ENCODE measurements around the gene TEX13D.

- TF ChIP-seq, protein P1, sequence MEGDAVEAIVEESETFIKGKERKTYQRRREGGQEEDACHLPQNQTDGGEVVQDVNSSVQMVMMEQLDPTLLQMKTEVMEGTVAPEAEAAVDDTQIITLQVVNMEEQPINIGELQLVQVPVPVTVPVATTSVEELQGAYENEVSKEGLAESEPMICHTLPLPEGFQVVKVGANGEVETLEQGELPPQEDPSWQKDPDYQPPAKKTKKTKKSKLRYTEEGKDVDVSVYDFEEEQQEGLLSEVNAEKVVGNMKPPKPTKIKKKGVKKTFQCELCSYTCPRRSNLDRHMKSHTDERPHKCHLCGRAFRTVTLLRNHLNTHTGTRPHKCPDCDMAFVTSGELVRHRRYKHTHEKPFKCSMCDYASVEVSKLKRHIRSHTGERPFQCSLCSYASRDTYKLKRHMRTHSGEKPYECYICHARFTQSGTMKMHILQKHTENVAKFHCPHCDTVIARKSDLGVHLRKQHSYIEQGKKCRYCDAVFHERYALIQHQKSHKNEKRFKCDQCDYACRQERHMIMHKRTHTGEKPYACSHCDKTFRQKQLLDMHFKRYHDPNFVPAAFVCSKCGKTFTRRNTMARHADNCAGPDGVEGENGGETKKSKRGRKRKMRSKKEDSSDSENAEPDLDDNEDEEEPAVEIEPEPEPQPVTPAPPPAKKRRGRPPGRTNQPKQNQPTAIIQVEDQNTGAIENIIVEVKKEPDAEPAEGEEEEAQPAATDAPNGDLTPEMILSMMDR (IDR thresholded peaks at IDR 0.05; ENCODE audit: low read depth, low read length): no peak
- TF ChIP-seq EZH2phosphoT487 (IDR thresholded peaks at IDR 0.05; ENCODE audit: low read depth): no peak
Measured at GRCh38 chrX:124333862-124334261, 1.4 kb downstream of the TEX13D start.

Measured in OCI-LY3 (cell line).